ENCODE measurements around the gene SLC9A8. TPM values are rescaled to one million over a fixed set of nuclear protein-coding genes. Genes with fewer than 3 reads are reported as not detected.

Gene SLC9A8
- polyA plus RNA-seq, 2 of the 4 experiments (the other 2 are of a cell fraction), result 5.0 to 7.9 TPM

DNA sequence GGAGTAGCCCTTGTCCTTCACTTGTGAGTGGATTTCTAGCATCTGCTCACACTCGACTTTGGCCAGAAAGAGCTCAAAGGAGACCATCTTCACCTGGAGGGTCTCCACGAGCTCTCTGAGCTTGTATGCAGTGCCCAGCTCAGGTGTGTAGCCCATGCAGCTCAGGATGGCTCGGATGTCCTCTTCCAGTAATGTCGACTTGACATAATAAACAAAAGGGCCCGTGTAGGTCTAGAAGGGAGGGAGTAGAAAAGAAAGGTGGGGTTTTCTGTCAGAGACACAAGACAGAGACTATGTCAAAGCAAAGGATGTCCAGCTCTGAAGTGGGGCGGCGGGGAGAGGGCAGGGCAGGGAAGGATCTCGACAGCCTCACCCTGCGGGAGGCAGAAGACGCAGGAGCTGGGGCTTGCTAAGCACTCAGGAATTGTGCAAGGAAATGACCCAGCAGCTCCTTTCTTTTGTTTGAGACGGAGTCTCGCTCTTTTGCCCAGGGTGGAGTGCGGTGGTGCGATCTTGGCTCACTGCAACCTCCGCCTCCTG lies 94.1 kb downstream of the SLC9A8 start:
- CTCF ChIA-PET, result interaction anchor here (0.7 to 7.3 kb wide), 12 partner anchors 8 to 423 kb away, joined by 3 to 44 read pairs (median 3); partner anchors contain the start of gene SPATA2
- H3K27ac ChIP-seq, result no peak overlapping the region
- no peak for DNase-seq (ENCODE audit: low read depth in 1 of 2, low spot score in 1 of 2)
- no peaks in the 10 kb centered on the region for H3K9me3 ChIP-seq
- 83% methylated on average over 15 of the region's 15 CpGs for WGBS (ENCODE audit: missing lambda C conversion rate)
- POLR2A ChIA-PET, result no interaction called here
- no peak overlapping the region for H3K4me3 ChIP-seq
- no peak for FAIRE-seq
- TF ChIP-seq MAFK (IDR thresholded peaks at IDR 0.05; ENCODE audit: partially characterized antibody) (peak; percentile 24), CBX8 (IDR thresholded peaks at IDR 0.05) (no peak)
- no peak overlapping the region for H3K4me2 ChIP-seq
- H3K4me1 ChIP-seq, result no peaks in the 10 kb centered on the region
- no peak for ATAC-seq

DNA sequence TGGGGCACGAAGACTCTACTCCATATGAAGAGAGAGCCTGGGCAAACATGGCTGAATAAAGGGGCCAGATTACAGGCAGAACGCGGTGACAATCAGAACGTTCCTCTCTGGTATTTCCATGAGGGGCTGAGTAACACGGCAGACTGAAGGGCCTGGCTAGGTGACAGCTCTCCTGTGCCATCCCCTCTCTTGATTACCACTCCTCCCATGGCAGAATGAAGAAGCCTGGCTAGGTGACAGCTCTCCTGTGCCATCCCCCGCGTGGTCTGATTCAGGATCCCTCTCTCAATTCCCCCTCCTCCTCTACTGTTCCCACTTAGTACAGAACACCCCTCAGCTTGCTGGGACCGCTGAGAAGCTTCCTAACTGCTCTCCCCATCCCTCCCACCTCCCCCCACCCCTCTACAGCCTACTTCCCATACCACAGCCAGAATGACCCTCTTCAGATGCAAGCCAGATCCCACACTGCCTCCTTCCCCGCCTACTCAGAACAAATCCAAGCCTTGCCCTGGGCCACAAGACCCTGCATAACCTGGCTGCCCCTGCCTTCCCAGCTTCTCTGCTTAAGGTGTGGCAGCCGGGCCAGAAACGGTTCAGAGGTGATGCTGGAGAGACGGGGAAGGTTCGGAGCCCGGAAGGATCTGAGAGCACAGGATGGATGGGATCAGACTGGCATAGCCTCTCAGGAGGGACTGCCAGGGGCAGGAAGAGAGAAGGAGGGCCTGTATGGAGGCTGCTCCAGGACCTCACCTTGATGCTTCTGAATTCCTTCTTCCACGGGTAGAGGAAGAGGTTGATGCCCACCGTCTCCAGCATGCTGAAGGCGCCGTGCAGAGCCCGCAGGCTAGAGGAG lies 95.0 kb downstream of the SLC9A8 start:
- DNase-seq (ENCODE audit: low read depth in 1 of 2, low spot score in 1 of 2) (no peak), ATAC-seq (no peak), FAIRE-seq (no peak)
- no peaks in the 10 kb centered on the region for H3K4me1 ChIP-seq
- H3K4me3 ChIP-seq, result no peak overlapping the region
- CTCF ChIA-PET, result interaction anchor here (0.7 to 7.3 kb wide), 9 partner anchors 7 to 238 kb away, joined by 3 to 44 read pairs (median 4); partner anchors contain the start of gene SPATA2
- 88% methylated on average over 19 of the region's 19 CpGs for WGBS (ENCODE audit: missing lambda C conversion rate)
- TF ChIP-seq BHLHE40 (IDR thresholded peaks at IDR 0.05; ENCODE audit: low read depth, low read length) (no peak), CBX8 (IDR thresholded peaks at IDR 0.05) (no peak)
- no peak overlapping the region for H3K27ac ChIP-seq
- POLR2A ChIA-PET, result no interaction called here
- no peaks in the 10 kb centered on the region for H3K9me3 ChIP-seq
- H3K4me2 ChIP-seq, result no peak overlapping the region

DNA sequence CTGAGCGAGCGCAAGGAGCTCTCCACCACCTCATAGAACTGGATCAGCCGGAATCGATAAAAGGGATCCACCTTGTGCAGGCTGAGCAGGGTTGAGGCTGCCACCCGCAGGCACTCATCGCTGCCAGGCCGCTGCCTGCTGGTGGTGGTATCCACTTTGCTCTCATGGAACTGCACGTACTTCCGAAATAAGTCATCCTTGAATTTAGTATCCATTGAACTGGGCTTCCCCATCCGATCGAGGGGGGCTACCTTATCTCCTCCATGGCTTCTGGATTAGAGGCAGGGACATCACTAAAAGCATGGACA lies 95.6 kb downstream of the SLC9A8 start:
- Histone ChIP-seq H3K4me2 (no peak overlapping the region), H3K4me1 (no peaks in the 10 kb centered on the region; the same call in 2 of the 3 replicates), H3K27ac (no peak overlapping the region), H3K9me3 (no peaks in the 10 kb centered on the region), H3K4me3 (no peak overlapping the region)
- TF ChIP-seq EHF (CRISPR knock-in tag; IDR thresholded peaks at IDR 0.05) (no peak), NR3C1 (IDR thresholded peaks at IDR 0.05) (no peak), TFCP2L1 (CRISPR knock-in tag; IDR thresholded peaks at IDR 0.05) (no peak), EP300 (IDR thresholded peaks at IDR 0.05) (no peak), KDM1A (IDR thresholded peaks at IDR 0.05; ENCODE audit: low read depth) (no peak), POLR2AphosphoS2 (conservative IDR thresholded peaks at IDR 0.05; ENCODE audit: low read length) (no peak), CHD4 (IDR thresholded peaks at IDR 0.05; ENCODE audit: borderline replicate concordance) (no peak), FOSB (CRISPR knock-in tag; IDR thresholded peaks at IDR 0.05) (no peak)
- TF ChIP-seq, protein P1, sequence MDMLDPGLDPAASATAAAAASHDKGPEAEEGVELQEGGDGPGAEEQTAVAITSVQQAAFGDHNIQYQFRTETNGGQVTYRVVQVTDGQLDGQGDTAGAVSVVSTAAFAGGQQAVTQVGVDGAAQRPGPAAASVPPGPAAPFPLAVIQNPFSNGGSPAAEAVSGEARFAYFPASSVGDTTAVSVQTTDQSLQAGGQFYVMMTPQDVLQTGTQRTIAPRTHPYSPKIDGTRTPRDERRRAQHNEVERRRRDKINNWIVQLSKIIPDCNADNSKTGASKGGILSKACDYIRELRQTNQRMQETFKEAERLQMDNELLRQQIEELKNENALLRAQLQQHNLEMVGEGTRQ (IDR thresholded peaks at IDR 0.05), result no peak
- TF ChIP-seq, protein P2, sequence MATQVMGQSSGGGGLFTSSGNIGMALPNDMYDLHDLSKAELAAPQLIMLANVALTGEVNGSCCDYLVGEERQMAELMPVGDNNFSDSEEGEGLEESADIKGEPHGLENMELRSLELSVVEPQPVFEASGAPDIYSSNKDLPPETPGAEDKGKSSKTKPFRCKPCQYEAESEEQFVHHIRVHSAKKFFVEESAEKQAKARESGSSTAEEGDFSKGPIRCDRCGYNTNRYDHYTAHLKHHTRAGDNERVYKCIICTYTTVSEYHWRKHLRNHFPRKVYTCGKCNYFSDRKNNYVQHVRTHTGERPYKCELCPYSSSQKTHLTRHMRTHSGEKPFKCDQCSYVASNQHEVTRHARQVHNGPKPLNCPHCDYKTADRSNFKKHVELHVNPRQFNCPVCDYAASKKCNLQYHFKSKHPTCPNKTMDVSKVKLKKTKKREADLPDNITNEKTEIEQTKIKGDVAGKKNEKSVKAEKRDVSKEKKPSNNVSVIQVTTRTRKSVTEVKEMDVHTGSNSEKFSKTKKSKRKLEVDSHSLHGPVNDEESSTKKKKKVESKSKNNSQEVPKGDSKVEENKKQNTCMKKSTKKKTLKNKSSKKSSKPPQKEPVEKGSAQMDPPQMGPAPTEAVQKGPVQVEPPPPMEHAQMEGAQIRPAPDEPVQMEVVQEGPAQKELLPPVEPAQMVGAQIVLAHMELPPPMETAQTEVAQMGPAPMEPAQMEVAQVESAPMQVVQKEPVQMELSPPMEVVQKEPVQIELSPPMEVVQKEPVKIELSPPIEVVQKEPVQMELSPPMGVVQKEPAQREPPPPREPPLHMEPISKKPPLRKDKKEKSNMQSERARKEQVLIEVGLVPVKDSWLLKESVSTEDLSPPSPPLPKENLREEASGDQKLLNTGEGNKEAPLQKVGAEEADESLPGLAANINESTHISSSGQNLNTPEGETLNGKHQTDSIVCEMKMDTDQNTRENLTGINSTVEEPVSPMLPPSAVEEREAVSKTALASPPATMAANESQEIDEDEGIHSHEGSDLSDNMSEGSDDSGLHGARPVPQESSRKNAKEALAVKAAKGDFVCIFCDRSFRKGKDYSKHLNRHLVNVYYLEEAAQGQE (IDR thresholded peaks at IDR 0.05), result no peak
- TF ChIP-seq, protein P3, sequence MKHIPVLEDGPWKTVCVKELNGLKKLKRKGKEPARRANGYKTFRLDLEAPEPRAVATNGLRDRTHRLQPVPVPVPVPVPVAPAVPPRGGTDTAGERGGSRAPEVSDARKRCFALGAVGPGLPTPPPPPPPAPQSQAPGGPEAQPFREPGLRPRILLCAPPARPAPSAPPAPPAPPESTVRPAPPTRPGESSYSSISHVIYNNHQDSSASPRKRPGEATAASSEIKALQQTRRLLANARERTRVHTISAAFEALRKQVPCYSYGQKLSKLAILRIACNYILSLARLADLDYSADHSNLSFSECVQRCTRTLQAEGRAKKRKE (CRISPR knock-in tag; IDR thresholded peaks at IDR 0.05; ENCODE audit: low read depth), result no peak
- CTCF ChIA-PET, result interaction anchor here (1.6 to 2.5 kb wide), 2 partner anchors 12 to 19 kb away, joined by 4 to 14 read pairs; no protein-coding TSS in a partner anchor
- no peak for ATAC-seq
- no peak for FAIRE-seq
- no peak for DNase-seq (ENCODE audit: low read depth in 1 of 2, low spot score in 1 of 2)
- 92% methylated on average over 11 of the region's 11 CpGs for WGBS (ENCODE audit: missing lambda C conversion rate)
- POLR2A ChIA-PET, result no interaction called here
